Uterus (tissue), 2 donors: ENCODE data around the gene PSMB7.

Experiments used
- POLR2A ChIP-seq, 2 donors: fragments of 450-650 bp; IDR thresholded peaks; one replicate each; pipeline ENCODE4 v1.6.1; 2016; ENCODE audit warnings: antibody characterized with exemption in 2 of 2, mild to moderate bottlenecking in 1 of 2, moderate library complexity in 1 of 2
- TF ChIP-seq, protein P1 (sequence below), 4 experiments: fragments of 200-600 bp in 2 of 4; fragments of 450-650 bp in 2 of 4; sonication (generic) in 2 of 4; IDR thresholded peaks; one replicate each; pipeline ENCODE4 v1.5.1; 2016 to 2019; ENCODE audit warnings: antibody characterized with exemption in 4 of 4, mild to moderate bottlenecking in 2 of 4, moderate library complexity in 1 of 4

DNA sequence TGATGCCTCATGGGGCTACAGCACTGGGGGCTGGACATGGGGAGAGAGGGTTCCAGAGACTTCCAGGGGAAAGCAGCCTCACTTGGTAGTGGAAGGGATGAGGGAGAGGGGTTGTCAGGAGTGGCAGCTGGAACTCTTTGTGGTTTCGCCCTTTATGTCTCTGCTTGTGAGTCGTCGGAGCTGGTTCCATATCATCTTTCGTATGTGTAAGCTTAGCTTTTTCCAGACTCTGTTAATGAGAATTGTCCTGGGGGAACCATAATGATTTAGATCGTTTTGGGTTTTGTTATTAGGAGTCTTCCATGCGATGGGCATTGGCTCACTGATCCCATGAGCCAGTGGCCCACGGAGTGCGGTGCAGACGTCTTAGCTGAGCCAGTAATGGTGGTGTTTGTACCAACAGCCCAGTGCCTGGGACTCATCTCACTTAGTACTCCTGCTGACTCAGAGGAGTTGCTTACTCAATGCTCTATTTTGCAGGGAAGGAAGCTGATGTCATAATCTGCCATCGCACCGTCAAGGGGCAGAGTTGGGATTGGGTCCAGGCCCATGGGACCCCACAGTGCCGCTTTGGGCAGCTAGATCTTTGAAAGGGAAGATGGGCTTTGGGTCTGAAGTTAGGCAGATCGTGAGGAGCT, 109.0 kb downstream of the PSMB7 start:
- TF ChIP-seq, protein P1, sequence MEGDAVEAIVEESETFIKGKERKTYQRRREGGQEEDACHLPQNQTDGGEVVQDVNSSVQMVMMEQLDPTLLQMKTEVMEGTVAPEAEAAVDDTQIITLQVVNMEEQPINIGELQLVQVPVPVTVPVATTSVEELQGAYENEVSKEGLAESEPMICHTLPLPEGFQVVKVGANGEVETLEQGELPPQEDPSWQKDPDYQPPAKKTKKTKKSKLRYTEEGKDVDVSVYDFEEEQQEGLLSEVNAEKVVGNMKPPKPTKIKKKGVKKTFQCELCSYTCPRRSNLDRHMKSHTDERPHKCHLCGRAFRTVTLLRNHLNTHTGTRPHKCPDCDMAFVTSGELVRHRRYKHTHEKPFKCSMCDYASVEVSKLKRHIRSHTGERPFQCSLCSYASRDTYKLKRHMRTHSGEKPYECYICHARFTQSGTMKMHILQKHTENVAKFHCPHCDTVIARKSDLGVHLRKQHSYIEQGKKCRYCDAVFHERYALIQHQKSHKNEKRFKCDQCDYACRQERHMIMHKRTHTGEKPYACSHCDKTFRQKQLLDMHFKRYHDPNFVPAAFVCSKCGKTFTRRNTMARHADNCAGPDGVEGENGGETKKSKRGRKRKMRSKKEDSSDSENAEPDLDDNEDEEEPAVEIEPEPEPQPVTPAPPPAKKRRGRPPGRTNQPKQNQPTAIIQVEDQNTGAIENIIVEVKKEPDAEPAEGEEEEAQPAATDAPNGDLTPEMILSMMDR (IDR thresholded peaks at IDR 0.05) = no peak
- no peak for TF ChIP-seq POLR2A (IDR thresholded peaks at IDR 0.05)
